ENCODE data around the gene SLC9A3.

GRCh38 chr5:464446-464842 is 59.8 kb downstream of the SLC9A3 start:
- TF ChIP-seq, protein P1, sequence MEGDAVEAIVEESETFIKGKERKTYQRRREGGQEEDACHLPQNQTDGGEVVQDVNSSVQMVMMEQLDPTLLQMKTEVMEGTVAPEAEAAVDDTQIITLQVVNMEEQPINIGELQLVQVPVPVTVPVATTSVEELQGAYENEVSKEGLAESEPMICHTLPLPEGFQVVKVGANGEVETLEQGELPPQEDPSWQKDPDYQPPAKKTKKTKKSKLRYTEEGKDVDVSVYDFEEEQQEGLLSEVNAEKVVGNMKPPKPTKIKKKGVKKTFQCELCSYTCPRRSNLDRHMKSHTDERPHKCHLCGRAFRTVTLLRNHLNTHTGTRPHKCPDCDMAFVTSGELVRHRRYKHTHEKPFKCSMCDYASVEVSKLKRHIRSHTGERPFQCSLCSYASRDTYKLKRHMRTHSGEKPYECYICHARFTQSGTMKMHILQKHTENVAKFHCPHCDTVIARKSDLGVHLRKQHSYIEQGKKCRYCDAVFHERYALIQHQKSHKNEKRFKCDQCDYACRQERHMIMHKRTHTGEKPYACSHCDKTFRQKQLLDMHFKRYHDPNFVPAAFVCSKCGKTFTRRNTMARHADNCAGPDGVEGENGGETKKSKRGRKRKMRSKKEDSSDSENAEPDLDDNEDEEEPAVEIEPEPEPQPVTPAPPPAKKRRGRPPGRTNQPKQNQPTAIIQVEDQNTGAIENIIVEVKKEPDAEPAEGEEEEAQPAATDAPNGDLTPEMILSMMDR (IDR thresholded peaks at IDR 0.05) = no peak
- no peak for TF ChIP-seq EP300 (IDR thresholded peaks at IDR 0.05)
